IMR-90 (cell line): ENCODE measurements around the gene SAPCD1. TPM values are rescaled to one million over a fixed set of nuclear protein-coding genes. Genes with fewer than 3 reads are reported as not detected.

Experiments used
- ATAC-seq: fragments of 200-7000 bp; cut with Tn5 transposase; 2 replicates; pipeline ENCODE4 v1.9.1; 2020; ENCODE audit warnings: low read depth, mild to moderate bottlenecking, moderate library complexity
- BruUV-seq: library from RNA; stranded (reverse); fragments of 400-500 nt; replicated peaks from 2 replicates; lab custom pipeline; 2021; lab: Mats Ljungman, UMichigan
- CTCF ChIA-PET: fragments of 300-600 bp; formaldehyde crosslinking; extraction: SDS; loops from one replicate; lab custom pipeline; 2021; ENCODE audit warnings: antibody characterized with exemption; lab: Yijun Ruan, JAX
- POLR2A ChIA-PET: fragments of 300-600 bp; sonication (Branson Sonifier 250); formaldehyde crosslinking; loops from one replicate; lab custom pipeline; 2022; ENCODE audit warnings: antibody characterized with exemption; ENCODE audit not compliant: unreplicated experiment; lab: Charles Lee
- DNase-seq: peaks from one replicate; pipeline ENCODE4 v3.0.0; 2013
- H2AFZ ChIP-seq: replicated peaks from 2 replicates; pipeline ENCODE3; 2013; ENCODE audit warnings: low read length, mild to moderate bottlenecking; ENCODE audit not compliant: poor library complexity
- H2AK5ac ChIP-seq: 2 replicates; pipeline ENCODE4 v1.6.1; 2013; ENCODE audit warnings: low read depth, low read length, inconsistent platforms
- H2AK9ac ChIP-seq: replicated peaks from 2 replicates; pipeline ENCODE3; 2013; ENCODE audit warnings: mild to moderate bottlenecking, low read depth, low read length, moderate library complexity; ENCODE audit not compliant: poor library complexity
- H2BK120ac ChIP-seq: 2 replicates; pipeline ENCODE4 v1.6.1; 2013; ENCODE audit warnings: low read depth, low read length, inconsistent platforms
- H2BK15ac ChIP-seq: 3 replicates; pipeline ENCODE4 v1.6.1; 2013; ENCODE audit warnings: low read depth, low read length, inconsistent platforms
- H2BK20ac ChIP-seq: 2 replicates; pipeline ENCODE4 v1.6.1; 2013; ENCODE audit warnings: low read depth, mild to moderate bottlenecking, inconsistent platforms, low read length, moderate library complexity
- H2BK5ac ChIP-seq: 2 replicates; pipeline ENCODE4 v1.6.1; 2013; ENCODE audit warnings: mild to moderate bottlenecking, low read depth, low read length, inconsistent platforms; ENCODE audit not compliant: poor library complexity, severe bottlenecking
- H3K14ac ChIP-seq: replicated peaks from 2 replicates; pipeline ENCODE4 v1.6.1; 2013; ENCODE audit warnings: low read depth, low read length, inconsistent platforms
- H3K18ac ChIP-seq: 2 replicates; pipeline ENCODE4 v1.6.1; 2013; ENCODE audit warnings: low read depth, low read length, control low read depth
- H3K23ac ChIP-seq: 2 replicates; pipeline ENCODE4 v1.6.1; 2013; ENCODE audit warnings: low read depth, low read length, inconsistent platforms
- H3K27ac ChIP-seq: 2 replicates; pipeline ENCODE4 v1.5.1; 2013; ENCODE audit warnings: mild to moderate bottlenecking, control low read depth, low read length; ENCODE audit not compliant: insufficient read depth
- H3K27me3 ChIP-seq: 2 replicates; pipeline ENCODE4 v1.6.1; 2013; ENCODE audit warnings: low read length; ENCODE audit not compliant: control insufficient read depth, insufficient read depth
- H3K36me3 ChIP-seq: 2 replicates; pipeline ENCODE4 v1.6.1; 2013; ENCODE audit warnings: low read length, mixed read lengths; ENCODE audit not compliant: control insufficient read depth, insufficient read depth
- H3K4ac ChIP-seq: 2 replicates; pipeline ENCODE4 v1.6.1; 2013; ENCODE audit warnings: low read depth, low read length, inconsistent platforms
- H3K4me1 ChIP-seq: 2 replicates; pipeline ENCODE4 v1.6.1; 2013; ENCODE audit warnings: low read length, mixed read lengths; ENCODE audit not compliant: control insufficient read depth, insufficient read depth
- H3K4me2 ChIP-seq: 2 replicates; pipeline ENCODE4 v1.6.1; 2013; ENCODE audit warnings: low read depth, mild to moderate bottlenecking, control low read depth, low read length, moderate library complexity
- H3K4me3 ChIP-seq: 2 replicates; pipeline ENCODE4 v1.5.1; 2013; ENCODE audit warnings: low read depth, mild to moderate bottlenecking, control low read depth, low read length, moderate library complexity; ENCODE audit not compliant: insufficient read depth
- H3K56ac ChIP-seq: 2 replicates; pipeline ENCODE4 v1.6.1; 2013; ENCODE audit warnings: low read length, inconsistent platforms; ENCODE audit not compliant: insufficient read depth; ENCODE audit errors: extremely low read depth
- H3K79me1 ChIP-seq, 2 experiments: 2 replicates each; pipeline ENCODE4 v1.6.1; 2013; ENCODE audit warnings: low read length in 2 of 2, inconsistent platforms in 1 of 2, low read depth in 1 of 2
- H3K9ac ChIP-seq: 2 replicates; pipeline ENCODE4 v1.6.1; 2013; ENCODE audit warnings: low read depth, low read length, control low read depth
- H3K9me1 ChIP-seq: 2 replicates; pipeline ENCODE4 v1.6.1; 2013; ENCODE audit warnings: low read length, inconsistent platforms; ENCODE audit not compliant: insufficient read depth
- H3K9me3 ChIP-seq: 2 replicates; pipeline ENCODE4 v1.6.1; 2013; ENCODE audit warnings: low read length; ENCODE audit not compliant: control insufficient read depth, insufficient read depth
- H4K20me1 ChIP-seq: 2 replicates; pipeline ENCODE4 v1.6.1; 2013; ENCODE audit warnings: low read length, inconsistent platforms; ENCODE audit not compliant: insufficient read depth
- H4K5ac ChIP-seq: 2 replicates; pipeline ENCODE4 v1.6.1; 2013; ENCODE audit warnings: mild to moderate bottlenecking, low read depth, low read length, control low read depth
- H4K8ac ChIP-seq, 2 experiments: 2 replicates each; pipeline ENCODE4 v1.6.1; 2013; ENCODE audit warnings: low read depth in 2 of 2, low read length in 2 of 2, control low read depth in 1 of 2, inconsistent platforms in 1 of 2
- H4K91ac ChIP-seq: 2 replicates; pipeline ENCODE4 v1.6.1; 2013; ENCODE audit warnings: low read depth, low read length, inconsistent platforms; ENCODE audit not compliant: insufficient read depth
- BHLHE40 ChIP-seq: fragments of 150-350 bp; IDR thresholded peaks from 2 replicates; pipeline ENCODE4 v1.6.1; 2016; ENCODE audit warnings: mild to moderate bottlenecking, low read depth, low read length
- CEBPB ChIP-seq: IDR thresholded peaks from 2 replicates; pipeline ENCODE4 v1.6.1; 2012; ENCODE audit warnings: low read depth, low read length, improper control_type of control experiment
- CHD1 ChIP-seq: IDR thresholded peaks from 2 replicates; pipeline ENCODE4 v1.6.1; 2012; ENCODE audit warnings: low read depth, low read length, improper control_type of control experiment
- FOS ChIP-seq: fragments of 150-350 bp; IDR thresholded peaks from 2 replicates; pipeline ENCODE4 v1.6.1; 2016; ENCODE audit warnings: low read depth, low read length
- MAFK ChIP-seq: IDR thresholded peaks from 2 replicates; pipeline ENCODE4 v1.6.1; 2012; ENCODE audit warnings: low read depth, low read length, improper control_type of control experiment
- MAZ ChIP-seq: IDR thresholded peaks from 2 replicates; pipeline ENCODE4 v1.6.1; 2012; ENCODE audit warnings: low read depth, mild to moderate bottlenecking, low read length, improper control_type of control experiment, moderate library complexity, borderline replicate concordance
- MXI1 ChIP-seq: IDR thresholded peaks from 2 replicates; pipeline ENCODE4 v1.6.1; 2012; ENCODE audit warnings: low read depth, mild to moderate bottlenecking, low read length, moderate library complexity, borderline replicate concordance
- NFE2L2 ChIP-seq: fragments of 150-350 bp; IDR thresholded peaks from 2 replicates; pipeline ENCODE4 v1.6.1; 2016; ENCODE audit warnings: low read depth, mild to moderate bottlenecking, low read length
- POLR2A ChIP-seq: IDR thresholded peaks from 2 replicates; pipeline ENCODE4 v1.6.1; 2012; ENCODE audit warnings: mild to moderate bottlenecking, low read depth, low read length
- RAD21 ChIP-seq: IDR thresholded peaks from 2 replicates; pipeline ENCODE4 v1.6.1; 2012; ENCODE audit warnings: low read length, improper control_type of control experiment
- RCOR1 ChIP-seq: IDR thresholded peaks from 2 replicates; pipeline ENCODE4 v1.6.1; 2012; ENCODE audit warnings: mild to moderate bottlenecking, low read length, improper control_type of control experiment; ENCODE audit not compliant: insufficient replicate concordance
- RFX5 ChIP-seq: IDR thresholded peaks from 2 replicates; pipeline ENCODE4 v1.8.0; 2012; ENCODE audit warnings: low read depth, mild to moderate bottlenecking, low read length, moderate library complexity
- SMC3 ChIP-seq: fragments of 150-350 bp; IDR thresholded peaks from 2 replicates; pipeline ENCODE4 v1.6.1; 2016; ENCODE audit warnings: low read depth, mild to moderate bottlenecking, antibody characterized with exemption, low read length, moderate library complexity
- WGBS, 2 experiments: methylation state at CpG; one replicate each; pipeline versions ENCODE4 v1.1.5 to v1.1.7; 2013; ENCODE audit warnings: missing lambda C conversion rate in 2 of 2; ENCODE audit not compliant: insufficient read length in 1 of 2; ENCODE audit errors: extremely low coverage in 2 of 2; 5-methylcytosine and 5-hydroxymethylcytosine counted together
- dilution Hi-C: fragments of 300-500 bp; cut with HindIII; formaldehyde crosslinking; loops from one replicate; pipeline ENCODE4 v1.14.3; 2018; ENCODE audit warnings: low sequenced_read_pairs; ENCODE audit not compliant: unreplicated experiment
- in situ Hi-C: fragments of 300-500 bp; cut with MboI; formaldehyde crosslinking; loops from 3 replicates; pipeline ENCODE4 v1.14.3; 2019; ENCODE audit warnings: low sequenced_read_pairs, inconsistent platforms, mixed read lengths
- intact Hi-C: fragments of 100-400 bp; cut with micrococcal nuclease; formaldehyde crosslinking; loops from 2 replicates; pipeline ENCODE4 v1.10.0; 2022
- polyA plus RNA-seq, 3 experiments: library from polyadenylated mRNA; depleted of rRNA; stranded (reverse); fragments of >200 nt; gene quantifications; 2 replicates each; pipeline ENCODE4 v1.2.3, GENCODE V29; 2012; ENCODE audit warnings: low replicate concordance in 1 of 3
- total RNA-seq: library from RNA; depleted of rRNA; stranded (reverse); fragments of >200 nt; gene quantifications from 2 replicates; pipeline ENCODE4 v1.2.3, GENCODE V29; 2012
- TF ChIP-seq, protein P1 (sequence below): conservative IDR thresholded peaks from 2 replicates; pipeline ENCODE4 v1.5.1; 2012; ENCODE audit warnings: mild to moderate bottlenecking, low read depth, low read length, improper control_type of control experiment
- TF ChIP-seq, protein P2 (sequence below): fragments of 150-350 bp; IDR thresholded peaks from 2 replicates; pipeline ENCODE4 v1.6.1; 2016; ENCODE audit warnings: low read depth, mild to moderate bottlenecking, low read length, moderate library complexity, borderline replicate concordance
- TF ChIP-seq, protein P3 (sequence below): fragments of 150-350 bp; IDR thresholded peaks from 2 replicates; pipeline ENCODE4 v1.6.1; 2017; ENCODE audit warnings: mild to moderate bottlenecking, antibody characterized with exemption, low read length, low read depth

SAPCD1 gene
- total and polyA plus RNA-seq, 2 of the 4 experiments (the other 2 are of a cell fraction), result 2.3 TPM; not detected in 1

DNA sequence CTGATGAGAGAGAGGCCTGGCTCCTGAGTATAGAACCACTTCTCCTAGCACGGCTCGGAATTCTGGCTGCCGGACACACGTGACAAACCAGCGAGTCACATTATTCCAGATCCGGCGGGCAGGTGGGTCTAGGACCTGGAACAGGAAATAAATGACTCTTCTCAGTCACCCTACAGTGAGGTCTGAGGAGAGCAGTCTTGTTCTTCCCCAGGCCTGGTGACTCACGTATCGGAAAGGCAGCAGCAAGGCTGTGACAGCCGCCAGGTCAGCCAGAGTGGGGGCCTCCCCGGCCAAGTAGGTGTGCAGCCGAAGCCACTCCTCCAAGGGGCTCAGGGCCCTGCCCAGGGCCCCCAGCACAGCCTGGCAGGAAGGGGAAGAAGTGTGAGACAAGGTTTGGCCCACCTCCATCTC lies 30.3 kb downstream of the SAPCD1 start:
- Histone ChIP-seq H3K23ac (0 out of 2 replicates have a peak overlapping the region, but pooled peaks have one; percentile 33), H3K4me3 (no peak overlapping the region), H3K4ac (no peak overlapping the region), H3K4me1 (no peaks in the 10 kb centered on the region; the same call in 1 of the 2 replicates), H3K4me2 (no peak overlapping the region), H3K18ac (no peak overlapping the region), H3K9me1 (0 out of 2 replicates have a peak, but pooled peaks cover 3% of the 10 kb centered on the region), H3K27ac (no peak overlapping the region), H4K8ac (no peak overlapping the region), H4K20me1 (no peaks in the 10 kb centered on the region), H2AK9ac (peak overlapping the region; percentile 67), H2AFZ (peak overlapping the region; percentile 10), H2BK15ac (no peak overlapping the region), H3K36me3 (peaks cover 18% of the 10 kb centered on the region), H3K9ac (no peak overlapping the region), H3K14ac (no peak overlapping the region), H4K5ac (no peak overlapping the region), H3K27me3 (no peaks in the 10 kb centered on the region), H4K91ac (no peak overlapping the region), H3K9me3 (no peaks in the 10 kb centered on the region), H3K56ac (no peak overlapping the region), H2AK5ac (no peak overlapping the region), H2BK120ac (no peak overlapping the region), H2BK20ac (no peak overlapping the region), H3K79me1 (peaks cover 0 to 49% of the 10 kb centered on the region in 2 experiments), H2BK5ac (no peak overlapping the region)
- dilution Hi-C loops, result no loop called here
- ATAC-seq (no peak), DNase-seq (peak; percentile 43)
- in situ Hi-C loops, result no loop called here
- BruUV-seq, result no TSS peak
- CTCF ChIA-PET, result no interaction called here
- POLR2A ChIA-PET, result no interaction called here
- intact Hi-C loops, result no loop called here
- no CpG with 5 or more reads among the region's 12 CpGs for WGBS, 2 experiments
- TF ChIP-seq RCOR1, result no peak
- TF ChIP-seq MXI1, result no peak
- no peak for TF ChIP-seq SMC3
- no peak for TF ChIP-seq POLR2A
- no peak for TF ChIP-seq MAZ
- TF ChIP-seq, protein P1, sequence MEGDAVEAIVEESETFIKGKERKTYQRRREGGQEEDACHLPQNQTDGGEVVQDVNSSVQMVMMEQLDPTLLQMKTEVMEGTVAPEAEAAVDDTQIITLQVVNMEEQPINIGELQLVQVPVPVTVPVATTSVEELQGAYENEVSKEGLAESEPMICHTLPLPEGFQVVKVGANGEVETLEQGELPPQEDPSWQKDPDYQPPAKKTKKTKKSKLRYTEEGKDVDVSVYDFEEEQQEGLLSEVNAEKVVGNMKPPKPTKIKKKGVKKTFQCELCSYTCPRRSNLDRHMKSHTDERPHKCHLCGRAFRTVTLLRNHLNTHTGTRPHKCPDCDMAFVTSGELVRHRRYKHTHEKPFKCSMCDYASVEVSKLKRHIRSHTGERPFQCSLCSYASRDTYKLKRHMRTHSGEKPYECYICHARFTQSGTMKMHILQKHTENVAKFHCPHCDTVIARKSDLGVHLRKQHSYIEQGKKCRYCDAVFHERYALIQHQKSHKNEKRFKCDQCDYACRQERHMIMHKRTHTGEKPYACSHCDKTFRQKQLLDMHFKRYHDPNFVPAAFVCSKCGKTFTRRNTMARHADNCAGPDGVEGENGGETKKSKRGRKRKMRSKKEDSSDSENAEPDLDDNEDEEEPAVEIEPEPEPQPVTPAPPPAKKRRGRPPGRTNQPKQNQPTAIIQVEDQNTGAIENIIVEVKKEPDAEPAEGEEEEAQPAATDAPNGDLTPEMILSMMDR, result no peak
- no peak for TF ChIP-seq RAD21
- TF ChIP-seq NFE2L2, result no peak
- TF ChIP-seq, protein P2, sequence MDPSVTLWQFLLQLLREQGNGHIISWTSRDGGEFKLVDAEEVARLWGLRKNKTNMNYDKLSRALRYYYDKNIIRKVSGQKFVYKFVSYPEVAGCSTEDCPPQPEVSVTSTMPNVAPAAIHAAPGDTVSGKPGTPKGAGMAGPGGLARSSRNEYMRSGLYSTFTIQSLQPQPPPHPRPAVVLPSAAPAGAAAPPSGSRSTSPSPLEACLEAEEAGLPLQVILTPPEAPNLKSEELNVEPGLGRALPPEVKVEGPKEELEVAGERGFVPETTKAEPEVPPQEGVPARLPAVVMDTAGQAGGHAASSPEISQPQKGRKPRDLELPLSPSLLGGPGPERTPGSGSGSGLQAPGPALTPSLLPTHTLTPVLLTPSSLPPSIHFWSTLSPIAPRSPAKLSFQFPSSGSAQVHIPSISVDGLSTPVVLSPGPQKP, result no peak
- TF ChIP-seq BHLHE40, result no peak
- TF ChIP-seq MAFK, result no peak
- TF ChIP-seq, protein P3, sequence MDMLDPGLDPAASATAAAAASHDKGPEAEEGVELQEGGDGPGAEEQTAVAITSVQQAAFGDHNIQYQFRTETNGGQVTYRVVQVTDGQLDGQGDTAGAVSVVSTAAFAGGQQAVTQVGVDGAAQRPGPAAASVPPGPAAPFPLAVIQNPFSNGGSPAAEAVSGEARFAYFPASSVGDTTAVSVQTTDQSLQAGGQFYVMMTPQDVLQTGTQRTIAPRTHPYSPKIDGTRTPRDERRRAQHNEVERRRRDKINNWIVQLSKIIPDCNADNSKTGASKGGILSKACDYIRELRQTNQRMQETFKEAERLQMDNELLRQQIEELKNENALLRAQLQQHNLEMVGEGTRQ, result no peak
- TF ChIP-seq RFX5, result no peak
- no peak for TF ChIP-seq FOS
- TF ChIP-seq CEBPB, result no peak
- no peak for TF ChIP-seq CHD1
